Activated CD4-positive, CD25-positive, alpha-beta regulatory T cell (primary cell): ENCODE data around the gene CYP39A1.

Experiments
- DNase-seq, 4 experiments: peaks; one replicate each; lab custom pipeline; 2025; lab: John Stamatoyannopoulos, UW

CYP39A1 gene, protein sequence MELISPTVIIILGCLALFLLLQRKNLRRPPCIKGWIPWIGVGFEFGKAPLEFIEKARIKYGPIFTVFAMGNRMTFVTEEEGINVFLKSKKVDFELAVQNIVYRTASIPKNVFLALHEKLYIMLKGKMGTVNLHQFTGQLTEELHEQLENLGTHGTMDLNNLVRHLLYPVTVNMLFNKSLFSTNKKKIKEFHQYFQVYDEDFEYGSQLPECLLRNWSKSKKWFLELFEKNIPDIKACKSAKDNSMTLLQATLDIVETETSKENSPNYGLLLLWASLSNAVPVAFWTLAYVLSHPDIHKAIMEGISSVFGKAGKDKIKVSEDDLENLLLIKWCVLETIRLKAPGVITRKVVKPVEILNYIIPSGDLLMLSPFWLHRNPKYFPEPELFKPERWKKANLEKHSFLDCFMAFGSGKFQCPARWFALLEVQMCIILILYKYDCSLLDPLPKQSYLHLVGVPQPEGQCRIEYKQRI

DNA sequence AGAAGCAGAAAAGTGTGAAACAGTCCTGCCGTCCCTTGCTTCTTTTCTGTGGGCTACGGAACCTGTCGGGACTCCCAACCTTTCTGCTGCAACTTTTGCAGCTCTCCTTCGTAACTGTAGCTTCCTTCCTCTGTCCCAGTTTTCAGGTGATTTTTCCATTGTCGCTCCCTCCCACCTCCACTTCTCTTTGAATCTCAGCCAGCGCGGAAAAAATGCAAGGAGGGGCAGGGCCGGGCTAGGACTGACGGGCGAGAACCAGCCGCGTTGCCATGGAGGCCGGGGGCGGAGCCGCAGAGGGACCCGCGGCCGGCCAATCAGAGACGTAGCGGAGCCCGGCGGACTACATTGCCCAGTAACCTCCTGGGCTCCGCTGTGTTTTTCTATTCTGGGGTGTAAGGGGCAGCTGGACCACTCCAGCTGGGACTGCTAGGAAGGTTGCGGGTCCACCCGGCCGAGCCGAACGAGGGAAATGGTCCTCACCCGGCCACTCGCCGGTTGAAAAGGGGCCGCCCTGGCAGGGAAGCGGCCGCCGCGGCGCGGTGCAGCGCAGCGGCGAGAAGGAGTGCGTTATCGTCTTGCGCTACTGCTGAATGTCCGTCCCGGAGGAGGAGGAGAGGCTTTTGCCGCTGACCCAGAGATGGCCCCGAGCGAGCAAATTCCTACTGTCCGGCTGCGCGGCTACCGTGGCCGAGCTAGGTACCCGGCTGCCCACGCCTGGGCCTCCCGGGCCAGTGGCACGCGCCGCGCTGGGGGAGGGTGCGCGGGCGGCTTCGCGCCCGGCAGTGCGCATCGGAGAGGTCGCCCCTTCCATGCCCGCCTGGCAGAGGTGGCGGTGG lies at the start of gene CYP39A1, which contains the start of gene SLC25A27:
Gene CYP39A1, minus strand, starts transcription at position 216 of the 836 bp plus-strand sequence. CDS start 236 bp downstream, outside the sequence.
Gene SLC25A27, plus strand, starts transcription at position 373 of the 836 bp plus-strand sequence. Its CDS starts 218 bp downstream, at position 591.
- peak; percentile 35 to 53 (median 44) for DNase-seq

GRCh38 chr6:46699970-46700369 lies 47.4 kb upstream of the CYP39A1 start:
- DNase-seq: no peak

DNA sequence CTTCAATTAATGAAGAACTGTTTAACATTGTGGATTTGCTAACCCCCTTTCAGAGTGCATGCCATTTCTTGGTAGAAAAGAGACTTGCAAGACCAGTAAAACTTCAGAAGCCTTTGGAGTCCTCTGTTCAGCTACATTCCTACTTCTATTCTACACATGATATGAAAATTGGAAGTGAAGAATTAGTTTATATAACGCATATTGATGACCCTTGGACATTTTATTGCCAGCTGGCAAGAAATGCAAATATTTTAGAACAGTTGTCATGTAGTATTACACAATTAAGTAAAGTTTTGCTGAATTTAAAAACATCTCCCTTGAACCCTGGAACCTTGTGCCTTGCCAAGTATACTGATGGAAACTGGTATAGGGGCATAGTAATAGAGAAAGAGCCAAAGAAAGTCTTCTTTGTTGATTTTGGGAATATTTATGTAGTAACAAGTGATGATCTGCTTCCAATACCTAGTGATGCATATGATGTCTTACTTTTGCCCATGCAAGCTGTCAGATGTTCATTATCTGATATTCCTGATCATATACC lies 38.4 kb upstream of the CYP39A1 start:
- DNase-seq: no peak

GRCh38 chr6:46690141-46690755 lies 37.6 kb upstream of the CYP39A1 start:
- DNase-seq: no peak

DNA sequence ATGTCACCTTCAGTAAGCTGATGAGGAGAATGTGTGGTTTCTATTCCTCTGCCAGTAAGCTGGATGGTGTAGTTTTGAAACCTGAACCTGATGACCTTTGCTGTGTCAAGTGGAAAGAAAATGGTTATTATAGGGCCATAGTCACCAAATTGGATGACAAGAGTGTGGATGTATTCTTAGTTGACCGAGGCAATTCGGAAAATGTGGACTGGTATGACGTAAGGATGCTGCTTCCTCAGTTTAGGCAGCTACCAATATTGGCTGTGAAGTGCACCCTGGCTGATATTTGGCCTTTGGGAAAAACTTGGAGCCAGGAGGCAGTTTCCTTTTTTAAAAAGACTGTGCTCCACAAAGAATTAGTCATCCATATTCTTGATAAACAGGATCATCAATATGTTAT lies 37.0 kb upstream of the CYP39A1 start:
- DNase-seq: no peak

GRCh38 chr6:46688966-46689335 lies 36.3 kb upstream of the CYP39A1 start:
- DNase-seq: no peak

GRCh38 chr6:46688117-46688965 lies 35.7 kb upstream of the CYP39A1 start:
- DNase-seq: no peak

GRCh38 chr6:46687619-46688097 lies 35.0 kb upstream of the CYP39A1 start, which contains the start of gene TDRD6:
TDRD6 (plus strand) TSS chr6:46687885; CDS start chr6:46688129, 244 bp downstream.
- DNase-seq: no peak

DNA sequence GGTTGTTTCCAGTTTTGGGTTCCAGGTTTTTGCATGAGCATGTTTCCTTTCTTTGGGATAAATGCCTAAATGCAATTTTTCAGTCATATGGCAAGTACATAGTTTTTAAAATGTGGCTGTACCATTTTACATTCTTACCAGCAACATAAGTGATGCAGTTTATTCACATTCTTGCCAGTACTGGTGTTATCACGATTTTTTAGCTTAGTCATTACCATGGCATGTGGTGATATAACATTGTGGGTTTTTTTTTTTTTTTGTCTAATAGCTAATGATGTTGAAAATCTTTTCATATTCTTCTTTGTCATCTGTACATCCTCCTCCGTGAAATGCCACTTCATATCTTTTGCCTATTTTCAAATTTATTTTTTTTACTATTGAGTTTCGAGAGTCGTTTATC lies 32.2 kb upstream of the CYP39A1 start:
- no peak for DNase-seq

DNA sequence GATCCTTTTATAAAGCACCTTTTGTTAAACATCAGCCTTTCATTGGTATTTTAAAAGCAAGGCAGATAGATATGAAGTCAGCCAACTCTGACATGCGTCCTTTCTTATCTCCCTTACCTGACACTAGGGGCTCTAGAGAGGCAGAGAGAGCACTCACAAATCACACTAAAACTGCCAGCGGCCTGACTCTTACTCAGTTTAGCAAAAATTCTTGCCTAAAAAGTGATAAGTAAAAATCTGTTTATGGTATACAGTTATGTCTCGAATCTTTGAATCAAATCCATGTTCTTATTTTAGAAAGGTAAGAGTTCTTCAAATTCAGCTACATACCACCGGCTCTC lies 24.7 kb upstream of the CYP39A1 start:
- no peak for DNase-seq

DNA sequence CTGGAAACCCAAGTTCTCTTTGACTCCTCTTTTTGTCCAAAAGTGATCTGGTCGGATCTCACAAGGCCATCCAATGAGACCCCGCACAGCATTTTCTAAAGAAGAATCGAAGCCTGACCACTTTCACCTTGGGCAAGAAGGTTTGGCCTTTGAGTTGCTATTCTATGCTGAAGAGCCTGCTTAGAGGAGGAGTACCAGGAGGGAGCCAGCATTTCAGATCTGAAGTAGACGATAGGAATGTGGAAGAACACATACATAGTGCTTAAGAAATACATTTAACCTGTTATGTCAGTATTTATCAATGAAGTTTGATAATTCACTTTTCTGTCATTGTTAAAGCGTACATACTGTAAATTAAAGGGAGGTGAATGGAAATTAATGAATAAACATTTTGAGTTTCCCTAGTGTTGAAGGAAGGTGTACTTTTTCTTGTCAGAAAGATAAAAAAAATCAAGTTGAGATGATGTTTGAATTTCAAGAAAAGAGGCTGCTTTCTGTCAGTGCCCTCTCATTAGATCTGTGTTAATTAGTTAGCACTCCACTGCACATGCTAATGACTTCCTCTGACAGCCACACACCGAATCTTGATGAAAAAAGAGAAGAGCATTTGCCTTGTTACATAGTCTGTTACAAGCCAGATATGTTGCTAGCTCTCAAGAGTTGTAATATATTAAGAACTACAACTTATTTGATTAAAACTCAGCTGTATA lies 24.1 kb upstream of the CYP39A1 start:
- no peak for DNase-seq

DNA sequence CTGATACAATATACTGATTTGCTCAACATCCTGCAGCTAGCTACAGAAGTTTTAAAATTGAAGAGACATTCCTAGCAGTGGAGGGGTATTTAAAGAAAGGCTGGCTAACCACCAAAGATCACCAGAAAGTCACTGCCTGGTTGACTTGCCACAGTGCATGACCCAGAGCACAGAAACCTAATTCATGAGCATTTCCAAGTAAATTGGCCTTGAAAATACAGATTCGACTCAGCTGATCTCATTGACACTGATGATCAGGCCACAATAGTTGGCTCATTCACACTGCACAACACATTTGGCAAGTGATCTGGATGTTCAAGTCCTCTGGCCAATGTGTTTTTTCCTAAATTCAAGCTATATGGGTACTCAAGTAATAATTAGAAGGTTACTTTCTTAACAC lies 21.8 kb upstream of the CYP39A1 start:
- no peak for DNase-seq

GRCh38 chr6:46667377-46667776 lies 14.8 kb upstream of the CYP39A1 start:
- DNase-seq: no peak

- no peak for DNase-seq
Measured at GRCh38 chr6:46661483-46661882, 8.9 kb upstream of the CYP39A1 start.

DNA sequence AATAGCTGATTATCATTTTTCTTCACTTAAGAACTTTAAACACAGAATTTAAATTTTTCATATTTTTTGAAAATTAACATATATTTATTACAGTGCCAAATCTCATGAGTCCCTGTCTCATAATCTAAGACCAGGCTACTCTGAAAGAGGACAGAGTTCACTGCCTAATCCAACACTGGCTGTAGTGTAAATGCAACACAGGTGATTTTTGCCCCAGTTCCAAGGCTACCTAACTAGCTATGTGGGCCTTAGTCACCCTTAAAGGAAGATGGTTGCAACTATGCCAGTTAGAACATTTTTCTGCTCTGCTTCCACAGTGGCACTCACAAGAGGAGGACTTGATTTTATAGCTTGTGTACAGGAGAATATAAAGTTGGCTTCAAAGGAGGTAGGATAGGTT lies 5.0 kb upstream of the CYP39A1 start:
- no peak for DNase-seq

DNA sequence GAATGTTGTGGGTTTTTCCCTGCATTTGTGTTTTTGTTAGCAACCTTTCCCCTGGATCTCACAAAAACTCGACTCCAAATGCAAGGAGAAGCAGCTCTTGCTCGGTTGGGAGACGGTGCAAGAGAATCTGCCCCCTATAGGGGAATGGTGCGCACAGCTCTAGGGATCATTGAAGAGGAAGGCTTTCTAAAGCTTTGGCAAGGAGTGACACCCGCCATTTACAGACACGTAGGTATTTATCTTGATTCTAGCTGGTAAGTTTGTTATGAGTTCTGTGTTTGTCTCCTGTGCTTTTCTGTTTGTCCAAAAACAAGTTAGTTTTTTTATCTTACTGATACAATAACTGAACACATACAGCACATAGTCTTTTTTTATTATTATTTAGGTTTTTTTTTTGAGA lies 3.2 kb upstream of the CYP39A1 start:
- no peak for DNase-seq

DNA sequence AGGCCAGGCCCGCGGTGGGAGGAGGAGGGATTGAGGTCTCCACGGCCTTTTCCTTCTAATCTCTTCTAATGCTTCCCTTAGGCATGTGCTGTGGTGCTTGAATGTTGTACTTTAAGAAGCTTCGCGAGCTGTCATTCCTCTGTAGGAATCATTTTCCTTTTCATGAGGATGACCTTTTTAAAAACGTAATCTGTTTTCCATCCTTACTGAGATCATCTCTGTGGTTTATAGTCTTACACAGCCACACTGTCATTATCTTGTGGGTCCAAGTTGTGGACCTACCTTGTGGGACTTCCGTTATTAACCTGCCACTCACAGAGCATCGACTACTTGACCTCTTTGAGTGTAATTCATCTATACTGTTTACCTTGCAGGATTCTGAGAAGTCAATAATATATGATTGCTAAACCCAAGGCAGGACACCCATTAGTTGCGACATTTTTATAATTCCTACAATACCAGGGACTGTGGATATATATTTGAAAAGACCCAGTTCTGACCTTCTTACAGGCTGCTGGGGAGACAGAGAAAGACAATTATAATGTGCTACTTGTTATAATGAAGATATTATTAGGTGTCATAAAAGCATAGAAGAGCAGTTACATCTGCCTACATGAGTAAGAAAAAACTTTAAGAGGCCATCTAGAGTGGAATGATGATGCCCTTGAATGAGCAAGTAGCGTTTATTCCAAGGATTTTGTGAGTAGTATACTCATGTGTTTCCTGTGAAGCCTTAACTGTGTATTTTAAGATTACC lies 999 bp upstream of the CYP39A1 start:
- DNase-seq: no peak

- DNase-seq: no peak
Measured at GRCh38 chr6:46652232-46652602, 401 bp downstream of the CYP39A1 start.

DNA sequence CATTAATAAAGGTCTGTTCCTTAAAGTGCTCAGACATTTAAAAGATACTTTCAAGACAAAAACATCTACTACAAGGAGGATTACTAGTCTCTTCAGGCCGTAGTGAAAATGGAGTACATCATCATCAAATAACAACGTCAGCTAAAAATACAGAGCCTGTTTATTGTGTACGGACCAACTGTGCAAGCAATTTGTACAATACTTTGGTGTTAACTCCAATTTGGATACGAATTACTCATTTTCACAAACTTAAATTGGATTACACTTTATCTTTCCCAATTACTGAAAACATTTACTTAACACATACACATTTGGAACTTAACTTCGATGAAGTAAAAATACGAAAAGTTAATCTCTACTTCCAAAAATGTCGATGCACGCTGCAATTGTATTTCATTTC lies 802 bp downstream of the CYP39A1 start:
- DNase-seq: no peak

DNA sequence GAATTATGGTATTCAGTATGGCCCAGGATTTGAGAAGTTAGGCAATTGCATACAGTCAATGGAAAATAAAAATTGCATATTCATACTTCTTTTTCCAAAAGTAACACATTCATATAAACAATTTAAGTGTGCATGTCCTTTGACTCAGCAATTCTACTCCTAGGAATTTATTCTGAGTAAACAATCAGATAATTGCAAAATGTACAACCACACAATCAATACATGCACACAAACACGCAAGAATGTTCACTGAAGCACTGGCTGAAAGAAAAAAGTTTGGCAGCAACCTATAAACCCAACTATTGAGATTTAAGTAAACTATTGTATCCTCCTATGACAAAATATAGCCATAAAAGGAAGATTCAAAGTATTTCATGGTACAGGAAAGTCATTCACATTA lies 1.6 kb downstream of the CYP39A1 start:
- DNase-seq: no peak
